Fibroblast of mammary gland (primary cell): ENCODE data around the gene MAP3K5.
"Not testable (repeated sequence)": the region's sequence is repeated elsewhere in the genome, so short reads cannot be mapped to it uniquely, and the experiment has no call there.

ENCODE experiments used
- DNase-seq: peaks from one replicate; pipeline ENCODE4 v3.0.0-alpha.2; 2010; ENCODE audit warnings: low read depth
- H3K4me3 ChIP-seq: 2 replicates; pipeline ENCODE4 v1.5.1; 2011; ENCODE audit warnings: low read depth, mild to moderate bottlenecking, low read length, moderate library complexity; ENCODE audit not compliant: control insufficient read depth
- TF ChIP-seq, protein P1 (sequence below): conservative IDR thresholded peaks from 2 replicates; pipeline ENCODE4 v1.5.1; 2011; ENCODE audit warnings: low read depth, low read length, inconsistent platforms; ENCODE audit not compliant: control insufficient read depth, insufficient read depth

Gene MAP3K5

GRCh38 chr6:136822046-136822375, 29.7 kb upstream of the MAP3K5 start:
- TF ChIP-seq, protein P1, sequence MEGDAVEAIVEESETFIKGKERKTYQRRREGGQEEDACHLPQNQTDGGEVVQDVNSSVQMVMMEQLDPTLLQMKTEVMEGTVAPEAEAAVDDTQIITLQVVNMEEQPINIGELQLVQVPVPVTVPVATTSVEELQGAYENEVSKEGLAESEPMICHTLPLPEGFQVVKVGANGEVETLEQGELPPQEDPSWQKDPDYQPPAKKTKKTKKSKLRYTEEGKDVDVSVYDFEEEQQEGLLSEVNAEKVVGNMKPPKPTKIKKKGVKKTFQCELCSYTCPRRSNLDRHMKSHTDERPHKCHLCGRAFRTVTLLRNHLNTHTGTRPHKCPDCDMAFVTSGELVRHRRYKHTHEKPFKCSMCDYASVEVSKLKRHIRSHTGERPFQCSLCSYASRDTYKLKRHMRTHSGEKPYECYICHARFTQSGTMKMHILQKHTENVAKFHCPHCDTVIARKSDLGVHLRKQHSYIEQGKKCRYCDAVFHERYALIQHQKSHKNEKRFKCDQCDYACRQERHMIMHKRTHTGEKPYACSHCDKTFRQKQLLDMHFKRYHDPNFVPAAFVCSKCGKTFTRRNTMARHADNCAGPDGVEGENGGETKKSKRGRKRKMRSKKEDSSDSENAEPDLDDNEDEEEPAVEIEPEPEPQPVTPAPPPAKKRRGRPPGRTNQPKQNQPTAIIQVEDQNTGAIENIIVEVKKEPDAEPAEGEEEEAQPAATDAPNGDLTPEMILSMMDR = no peak
- H3K4me3 ChIP-seq = peak overlapping the region; percentile 42
- peak; percentile 56 for DNase-seq

GRCh38 chr6:136820561-136820960, 28.3 kb upstream of the MAP3K5 start:
- no peak for DNase-seq
- no peak overlapping the region for H3K4me3 ChIP-seq
- TF ChIP-seq, protein P1 = no peak

- TF ChIP-seq, protein P1 = no peak
- DNase-seq = no peak
- H3K4me3 ChIP-seq = no peak overlapping the region
Observed at GRCh38 chr6:136816656-136817055, 24.4 kb upstream of the MAP3K5 start.

DNA sequence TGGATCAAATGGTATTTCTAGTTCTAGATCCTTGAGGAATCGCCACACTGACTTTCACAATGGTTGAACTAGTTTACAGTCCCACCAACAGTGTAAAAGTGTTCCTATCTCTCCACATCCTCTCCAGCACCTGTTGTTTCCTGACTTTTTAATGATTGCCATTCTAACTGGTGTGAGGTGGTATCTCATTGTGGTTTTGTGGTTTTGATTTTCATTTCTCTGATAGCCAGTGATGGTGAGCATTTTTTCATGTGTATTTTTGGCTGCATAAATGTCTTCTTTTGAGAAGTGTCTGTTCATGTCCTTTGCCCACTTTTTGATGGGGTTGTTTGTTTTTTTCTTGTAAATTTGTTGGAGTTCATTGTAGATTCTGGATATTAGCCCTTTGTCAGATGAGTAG, 23.3 kb upstream of the MAP3K5 start:
- not testable (repeated sequence) for H3K4me3 ChIP-seq, DNase-seq

DNA sequence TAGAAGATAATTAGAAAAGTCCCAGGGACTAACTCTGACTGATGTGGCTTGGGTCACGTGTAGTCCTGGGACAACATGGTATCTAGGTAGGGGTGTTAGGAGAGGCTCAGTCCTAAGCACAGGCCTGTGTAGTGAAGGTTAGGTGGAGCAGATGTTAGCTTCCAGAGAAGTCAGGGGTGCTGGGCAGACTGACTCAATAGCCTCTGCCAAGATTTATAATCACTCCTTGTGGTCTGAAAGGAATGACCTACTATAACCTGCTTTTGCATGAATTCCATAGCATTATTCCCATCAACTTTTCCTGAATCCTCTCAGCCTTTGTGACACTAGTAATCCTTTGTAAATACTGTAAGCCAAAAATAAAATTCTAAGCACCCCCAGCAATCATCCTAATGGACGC, 19.9 kb upstream of the MAP3K5 start:
- no peak overlapping the region for H3K4me3 ChIP-seq
- TF ChIP-seq, protein P1 = no peak
- DNase-seq = no peak

DNA sequence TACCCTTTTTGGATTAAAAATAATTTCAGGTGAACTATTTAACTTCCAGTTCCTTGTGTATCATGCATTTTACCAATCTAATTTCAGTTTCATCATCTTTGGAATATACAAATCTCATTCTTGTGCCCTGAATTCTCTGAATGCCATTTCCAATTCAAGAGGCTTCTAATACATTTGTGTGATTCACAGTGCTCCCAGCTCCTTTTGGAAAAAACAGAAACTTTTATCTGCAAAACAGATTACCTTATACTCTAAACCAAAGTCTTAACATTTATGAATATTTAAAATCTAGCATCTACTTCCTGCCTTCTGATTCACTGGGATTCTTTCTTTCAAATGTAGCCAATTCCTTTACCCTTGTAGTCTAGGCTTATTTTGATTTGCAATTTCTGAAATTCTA, 19.0 kb upstream of the MAP3K5 start:
- no peak for DNase-seq
- TF ChIP-seq, protein P1 = no peak

GRCh38 chr6:136809091-136809860, 17.0 kb upstream of the MAP3K5 start:
- TF ChIP-seq, protein P1 = no peak
- DNase-seq = no peak
- no peak overlapping the region for H3K4me3 ChIP-seq

More for the DNA sequence above, 19.0 kb upstream of the MAP3K5 start:
- H3K4me3 ChIP-seq = no peak overlapping the region
